Suppressor macrophage (primary cell): ENCODE measurements around the gene KBTBD3.
A peak's percentile ranks its signal among the peaks of the same experiment; 100 is the strongest.

Source experiments
- DNase-seq, 4 experiments: peaks; one replicate each; pipeline ENCODE4 v3.0.0-alpha.2; 2020 to 2022
- total RNA-seq, 17 experiments: gene quantifications; one replicate each; lab custom pipeline; 2026; ENCODE audit warnings: mixed read lengths in 6 of 17, inconsistent platforms in 3 of 17; lab: John Stamatoyannopoulos, UW

KBTBD3 gene
- 0.25 to 4.4 (median 1.8) reads per million in 17 experiments for total RNA-seq

- peak; percentile 98 to 100 (median 100) for DNase-seq
These were observed at the start of gene KBTBD3 for GRCh38 chr11:106076919-106077608. KBTBD3 (minus strand) TSS chr11:106077347; CDS start chr11:106059097, 18,250 bp downstream.

- DNase-seq, result no peak
These were observed 44.6 kb upstream of the KBTBD3 start for GRCh38 chr11:106121570-106122320.

- DNase-seq, result no peak
These were observed 28.8 kb upstream of the KBTBD3 start for GRCh38 chr11:106105986-106106385.

- DNase-seq, result no peak
These were observed 24.7 kb upstream of the KBTBD3 start for GRCh38 chr11:106101819-106102218.

GRCh38 chr11:106101370-106101769 is 24.2 kb upstream of the KBTBD3 start:
- no peak for DNase-seq

- DNase-seq, result no peak
These were observed 21.9 kb upstream of the KBTBD3 start for GRCh38 chr11:106098893-106099553.

GRCh38 chr11:106092446-106092845 is 15.3 kb upstream of the KBTBD3 start:
- DNase-seq, result no peak

GRCh38 chr11:106091480-106092123 is 14.5 kb upstream of the KBTBD3 start:
- no peak for DNase-seq

GRCh38 chr11:106088896-106089295 is 11.7 kb upstream of the KBTBD3 start:
- DNase-seq, result no peak

- DNase-seq, result peak; percentile 62 to 67 (median 65)
These were observed 10.8 kb upstream of the KBTBD3 start for GRCh38 chr11:106087815-106088435.

- no peak for DNase-seq
These were observed 9.7 kb upstream of the KBTBD3 start for GRCh38 chr11:106086850-106087249.

GRCh38 chr11:106086135-106086534 is 9.0 kb upstream of the KBTBD3 start:
- DNase-seq, result no peak

GRCh38 chr11:106082096-106082495 is 4.9 kb upstream of the KBTBD3 start:
- DNase-seq, result no peak

GRCh38 chr11:106077609-106078455 is 685 bp upstream of the KBTBD3 start, which contains the start of gene AASDHPPT:
AASDHPPT (plus strand) TSS chr11:106077662; CDS start chr11:106077711, 49 bp downstream.
- DNase-seq, result peak in 3 of 4 experiments; percentile 44 to 60 (median 57)

- DNase-seq, result peak in 1 of 4 experiments; percentile 4
These were observed 802 bp downstream of the KBTBD3 start for GRCh38 chr11:106076171-106076918.

GRCh38 chr11:106072804-106073203 is 4.3 kb downstream of the KBTBD3 start:
- DNase-seq, result no peak

- DNase-seq, result peak in 2 of 4 experiments; percentile 28 to 34
These were observed 6.5 kb downstream of the KBTBD3 start for GRCh38 chr11:106070606-106071005.

GRCh38 chr11:106063009-106063408 is 14.1 kb downstream of the KBTBD3 start:
- DNase-seq, result no peak

- no peak for DNase-seq
These were observed 14.9 kb downstream of the KBTBD3 start for GRCh38 chr11:106061954-106062949.
